GM21619 (cell line): ENCODE results near the gene HIP1.
A peak's percentile ranks its signal among the peaks of the same experiment; 100 is the strongest.
"Not testable (repeated sequence)": the region's sequence is repeated elsewhere in the genome, so short reads cannot be mapped to it uniquely, and the experiment has no call there.

Experiments used
- ATAC-seq: cut with Tn5 transposase; IDR thresholded peaks from one replicate; pipeline ENCODE4 v1.9.1; 2021; ENCODE audit not compliant: unreplicated experiment

The HIP1 gene

DNA sequence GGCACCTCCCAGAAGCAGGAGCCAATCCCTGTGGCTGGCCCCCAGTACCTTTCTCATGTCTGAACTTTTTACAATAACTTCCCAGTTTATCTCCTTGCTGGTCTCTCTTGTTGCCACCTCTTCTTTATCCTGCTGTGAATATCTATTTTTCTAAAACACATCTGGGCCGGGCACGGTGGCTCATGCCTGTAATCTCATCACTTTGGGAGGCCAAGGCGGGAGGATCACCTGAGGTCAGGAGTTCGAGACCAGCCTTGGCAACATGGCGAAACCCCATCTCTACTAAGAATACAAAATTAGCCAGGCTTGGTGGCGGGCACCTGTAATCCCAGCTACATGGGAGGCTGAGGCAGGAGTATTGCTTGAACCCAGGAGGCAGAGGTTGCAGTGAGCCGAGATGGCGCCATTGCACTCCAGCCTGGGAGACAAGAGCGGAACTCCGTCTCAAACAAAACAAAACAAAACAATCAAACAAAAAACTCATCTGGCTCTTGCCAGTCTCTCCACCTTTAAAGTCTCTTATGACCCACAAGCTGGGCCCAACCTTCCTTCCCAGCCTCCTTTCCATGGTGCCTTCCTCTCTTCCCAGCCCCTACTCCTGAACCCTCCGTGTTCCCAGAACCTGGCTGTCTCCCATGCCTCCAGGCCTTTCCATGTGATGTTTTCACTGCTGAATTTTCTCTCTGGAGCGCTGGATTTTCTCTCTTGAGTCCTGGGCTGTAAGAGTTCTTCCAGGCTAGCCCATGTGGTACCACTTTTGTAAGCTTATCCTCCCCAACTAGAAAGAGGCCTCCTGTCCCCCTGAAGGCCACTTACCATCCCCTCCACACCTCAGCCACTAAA, 51.3 kb downstream of the HIP1 start:
- ATAC-seq = no peak

DNA sequence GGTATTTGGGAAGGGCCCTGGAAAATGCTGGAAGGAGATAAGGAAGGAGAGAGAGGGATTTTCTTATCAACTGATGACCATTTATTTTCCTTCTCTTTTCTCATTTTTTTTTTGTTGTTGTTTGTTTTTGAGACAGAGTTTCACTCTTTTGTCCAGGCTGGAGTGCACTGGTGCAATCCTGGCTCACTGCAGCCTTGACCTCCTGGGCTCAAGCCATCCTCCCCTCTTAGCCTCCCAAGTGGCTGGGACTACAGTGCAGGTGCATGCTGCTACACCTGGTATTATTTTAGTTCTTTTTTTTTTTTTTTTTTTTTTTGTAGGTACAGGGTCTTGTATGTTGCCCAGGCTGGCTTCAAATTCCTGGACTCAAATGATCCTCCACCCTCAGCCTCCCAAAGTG, 52.2 kb downstream of the HIP1 start:
- ATAC-seq = no peak

DNA sequence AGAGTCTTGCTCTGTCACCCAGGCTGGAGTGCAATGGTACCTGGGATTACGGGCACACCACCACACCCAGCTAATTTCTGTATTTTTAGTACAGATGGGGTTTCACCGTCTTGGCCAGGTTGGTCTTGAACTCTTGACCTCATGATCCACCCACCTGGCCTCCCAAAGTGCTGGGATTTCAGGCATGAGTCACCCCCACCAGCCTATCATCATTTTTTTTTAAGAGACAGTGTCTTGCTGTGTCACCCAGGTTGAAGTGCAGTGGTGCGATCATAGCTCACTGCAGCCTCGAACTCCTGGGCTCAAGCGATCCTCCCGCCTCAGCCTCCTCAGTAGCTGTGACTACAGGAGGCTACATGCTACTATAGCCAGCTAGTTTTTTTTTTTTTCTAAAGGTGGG, 56.7 kb downstream of the HIP1 start:
- ATAC-seq = not testable (repeated sequence)

DNA sequence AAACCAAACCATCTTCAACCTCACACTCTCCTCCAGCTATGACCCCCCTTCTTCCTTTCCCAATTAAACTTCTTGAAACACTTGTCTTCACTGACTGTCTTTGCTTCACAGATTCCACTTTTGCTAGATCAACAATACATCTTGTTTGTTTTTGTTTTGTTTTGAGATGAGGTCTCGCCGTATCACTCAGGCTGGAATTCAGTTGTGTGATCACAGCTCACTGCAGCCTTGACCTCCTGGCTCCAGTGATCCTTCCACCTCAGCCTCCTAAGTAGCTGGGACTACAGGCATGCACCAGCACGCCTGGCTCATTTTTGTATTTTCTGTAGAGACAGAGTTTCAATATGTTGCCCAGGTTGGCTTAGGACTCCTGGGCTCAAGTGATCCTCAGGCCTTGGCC, 59.7 kb downstream of the HIP1 start:
- no peak for ATAC-seq

DNA sequence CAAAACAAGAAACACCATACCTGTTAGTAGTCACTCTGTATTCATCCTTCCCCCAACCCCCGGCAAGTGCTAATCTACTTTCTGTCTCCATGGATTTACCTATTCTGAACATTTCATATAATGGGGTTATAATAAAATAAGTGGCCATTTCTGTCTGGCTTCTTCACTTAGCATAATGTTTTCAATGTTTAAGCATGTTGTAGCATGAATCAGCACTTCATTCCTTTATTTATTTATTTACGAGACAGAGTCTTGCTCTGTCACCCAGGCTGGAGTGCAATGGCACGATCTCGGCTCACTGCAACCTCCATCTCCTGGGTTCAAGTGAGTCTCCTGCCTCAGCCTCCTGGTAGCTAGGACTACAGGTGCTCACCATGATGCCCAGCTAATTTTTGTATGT, 69.2 kb downstream of the HIP1 start:
- no peak for ATAC-seq

DNA sequence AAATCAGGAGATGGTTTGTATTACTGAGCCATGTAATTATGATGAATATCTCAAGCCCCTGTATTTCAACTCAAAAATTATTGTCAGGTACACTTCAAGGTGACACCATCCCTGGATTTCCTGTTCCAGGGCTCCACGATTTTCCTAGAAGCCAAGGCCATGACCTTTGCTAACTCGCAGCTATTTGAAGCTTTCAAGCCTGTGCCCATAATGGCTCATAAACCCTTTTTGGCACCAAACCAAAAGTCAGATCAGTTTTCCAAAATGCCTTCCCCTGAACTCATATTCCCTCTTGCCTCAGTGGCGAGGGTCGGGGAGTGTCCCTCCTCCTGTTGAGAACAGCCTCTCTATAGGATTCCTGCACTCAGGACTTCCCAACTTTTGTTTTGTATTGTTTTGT, 70.8 kb downstream of the HIP1 start:
- no peak for ATAC-seq

DNA sequence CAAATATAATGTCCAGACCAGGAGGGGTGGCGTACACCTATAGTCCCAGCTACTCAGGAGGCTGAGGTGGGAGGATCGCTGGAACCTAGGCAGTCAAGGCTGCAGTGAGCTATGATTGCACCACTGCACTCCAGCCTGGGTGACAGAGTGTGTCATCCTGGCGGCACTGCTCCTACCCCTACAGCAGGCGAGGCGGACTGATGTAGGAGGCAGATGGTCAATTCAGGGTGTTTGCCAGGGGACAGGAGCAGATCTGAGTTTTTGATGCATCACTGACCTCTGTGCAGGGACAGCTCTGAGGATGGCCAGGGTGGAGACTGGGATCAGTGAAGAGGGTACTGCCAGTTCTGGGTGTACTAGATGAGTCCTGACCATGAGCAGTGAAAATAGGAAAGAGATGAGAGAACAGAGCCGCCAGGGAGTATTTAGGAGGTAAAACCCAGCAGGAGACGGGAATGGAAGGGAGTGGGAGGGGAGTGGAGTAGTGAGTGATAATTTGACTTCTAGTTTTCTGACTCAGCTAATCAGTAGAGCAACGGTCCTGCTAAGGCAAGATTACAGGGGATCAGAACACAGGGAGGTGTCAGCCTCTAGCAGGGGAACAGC, 75.3 kb downstream of the HIP1 start:
- ATAC-seq = peak; percentile 40

DNA sequence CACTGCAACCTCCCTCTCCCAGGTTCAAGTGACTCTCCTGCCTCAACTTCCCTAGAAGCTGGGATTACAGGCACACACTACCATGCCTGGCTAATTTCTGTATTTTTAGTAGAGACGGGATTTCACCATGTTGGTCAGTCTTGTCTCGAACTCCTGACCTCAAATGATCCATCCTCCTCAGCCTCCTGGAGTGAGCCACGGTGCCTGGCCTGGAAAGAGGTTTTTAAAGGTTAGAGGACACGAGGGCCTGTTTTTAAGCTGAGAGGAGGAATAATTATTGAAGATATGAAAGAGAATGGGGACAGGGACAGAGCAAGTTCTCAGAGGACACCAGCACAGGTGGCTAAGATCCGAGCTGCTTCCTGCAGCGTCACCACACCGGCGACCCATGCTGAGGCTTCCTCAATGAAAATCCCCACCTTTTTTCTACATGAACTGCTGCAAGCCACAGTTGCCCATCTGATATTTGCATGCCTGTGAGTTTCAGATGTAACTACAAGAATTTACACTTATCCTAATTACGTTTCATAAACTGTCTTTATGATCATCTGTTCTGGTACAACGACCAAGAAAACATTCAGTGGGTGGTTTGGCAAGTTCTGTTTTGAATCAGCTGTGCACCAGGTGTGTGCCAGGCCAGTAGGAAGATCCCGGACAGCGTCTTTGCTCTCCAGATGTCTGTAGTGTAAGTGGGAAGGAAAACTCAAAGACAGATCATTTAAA, 76.0 kb downstream of the HIP1 start:
- ATAC-seq = peak; percentile 83

DNA sequence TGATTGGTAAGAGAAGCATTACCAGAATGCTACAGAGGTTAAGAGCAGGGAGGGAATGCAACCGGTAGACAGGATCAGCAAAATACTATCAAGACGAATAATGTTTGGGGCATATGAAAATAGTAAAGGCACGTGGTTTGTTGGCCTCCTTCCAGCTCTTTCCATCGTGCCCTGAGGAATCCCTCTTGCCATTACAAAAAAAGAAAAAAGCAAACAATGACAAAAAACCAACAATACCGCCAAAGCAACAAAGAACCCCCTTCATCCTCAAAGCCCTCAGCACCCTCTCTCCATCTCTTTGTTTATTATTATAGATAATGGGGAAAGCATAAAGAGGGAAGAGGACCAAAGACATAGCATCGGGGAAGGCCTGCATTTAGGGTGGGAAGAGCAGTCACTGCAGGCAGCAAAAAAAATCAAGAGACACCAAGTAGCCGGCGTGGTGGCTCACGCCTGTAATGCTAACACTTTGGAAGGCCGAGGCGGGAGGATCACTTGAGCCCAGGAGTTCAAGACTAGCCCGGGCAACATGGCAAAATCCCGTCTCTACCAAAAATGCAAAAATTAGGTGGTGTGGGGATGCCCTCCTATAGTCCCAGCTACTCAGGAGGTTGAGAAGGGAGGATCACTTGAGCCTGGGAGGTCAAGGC, 78.0 kb downstream of the HIP1 start:
- ATAC-seq = no peak

DNA sequence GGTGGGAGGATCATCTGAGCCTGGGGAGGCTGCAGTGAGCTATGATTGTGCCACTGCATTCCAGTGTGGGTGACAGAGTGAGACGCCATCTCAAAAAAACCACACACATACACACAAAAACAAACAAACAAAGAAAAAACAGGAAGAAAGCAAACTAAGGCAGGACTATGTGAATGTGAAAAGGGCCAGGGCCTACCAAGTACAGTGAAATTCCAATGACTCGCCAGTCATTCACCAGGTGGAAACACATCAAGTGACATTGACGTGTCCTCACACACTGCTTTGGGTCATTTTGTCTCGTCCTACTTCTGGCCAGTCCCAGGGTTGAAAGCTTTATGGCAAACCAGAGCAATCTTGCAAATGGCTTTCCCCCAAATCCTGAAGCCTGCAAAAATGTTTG, 79.9 kb downstream of the HIP1 start:
- ATAC-seq = no peak

DNA sequence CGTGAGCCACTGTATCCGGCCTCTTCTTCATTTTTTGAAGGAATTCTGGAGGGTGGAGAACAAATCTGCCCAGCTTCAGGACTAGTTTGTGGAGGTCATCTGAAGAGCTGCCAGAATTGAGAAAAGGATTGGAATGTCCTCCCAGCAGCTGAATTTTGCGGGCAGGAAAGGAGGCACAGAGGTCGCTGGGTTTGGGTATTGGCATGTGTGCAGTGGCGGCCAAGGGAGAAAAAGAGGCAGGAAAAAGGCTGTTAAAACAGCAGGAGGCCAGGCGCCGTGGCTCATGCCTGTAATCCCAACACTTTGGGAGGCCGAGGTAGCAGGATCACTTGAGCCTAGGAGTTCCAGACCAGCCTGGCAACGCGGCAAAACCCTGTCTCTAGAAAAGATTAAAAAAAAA, 80.4 kb downstream of the HIP1 start:
- no peak for ATAC-seq

DNA sequence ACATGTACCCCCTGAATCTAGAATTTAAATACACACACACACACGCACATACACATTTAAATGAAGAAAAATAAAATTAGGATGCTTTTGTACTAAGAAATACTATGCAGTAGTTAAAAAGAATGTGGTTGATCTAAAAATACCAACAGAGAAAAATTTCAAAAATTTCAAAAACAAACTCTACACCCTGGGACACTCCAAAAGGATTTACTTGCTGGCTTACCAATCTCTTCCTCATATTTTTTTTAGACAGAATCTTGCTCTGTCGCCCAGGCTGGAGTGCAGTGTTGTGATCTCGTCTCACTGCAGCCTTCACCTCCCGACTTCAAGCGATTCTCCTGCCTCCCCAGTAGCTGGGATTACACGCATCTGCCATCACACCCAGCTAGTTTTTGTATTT, 80.9 kb downstream of the HIP1 start:
- ATAC-seq = no peak

DNA sequence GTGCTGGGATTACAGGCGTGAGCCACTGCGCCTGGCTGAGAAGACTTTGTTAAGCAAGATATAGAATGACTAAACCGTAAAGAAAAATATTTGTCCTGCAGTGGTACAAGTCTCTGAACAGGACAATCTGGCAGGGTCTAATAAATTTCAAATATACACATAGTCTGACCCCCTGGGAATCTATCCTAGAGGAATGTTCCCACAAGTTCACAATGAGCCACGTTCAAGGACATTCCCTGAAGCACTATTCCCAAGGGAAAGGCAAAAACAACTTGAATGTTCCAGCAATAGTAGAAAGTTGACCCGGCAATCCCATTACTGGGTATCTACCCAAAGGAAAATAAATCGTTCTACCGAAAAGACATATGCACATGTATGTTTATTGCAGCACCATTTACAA, 82.0 kb downstream of the HIP1 start:
- ATAC-seq = no peak

DNA sequence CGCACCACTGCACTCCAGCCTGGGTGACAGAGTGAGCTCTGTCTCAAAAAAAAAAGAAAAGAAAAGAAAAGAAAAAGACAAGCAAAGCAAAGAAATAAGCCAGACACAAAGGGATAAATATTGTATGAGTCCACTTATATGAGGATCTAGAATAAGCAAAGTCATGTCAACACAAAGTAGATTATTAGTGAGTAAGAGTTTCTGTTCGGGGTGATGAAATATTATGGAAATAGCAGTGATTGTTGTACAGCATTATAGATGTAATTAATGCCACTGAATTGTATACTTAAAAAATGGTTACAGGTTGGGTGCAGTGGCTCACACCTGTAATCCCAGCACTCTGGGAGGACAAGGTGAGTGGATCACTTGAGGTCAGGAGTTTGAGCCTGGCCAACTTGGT, 83.2 kb downstream of the HIP1 start:
- no peak for ATAC-seq

DNA sequence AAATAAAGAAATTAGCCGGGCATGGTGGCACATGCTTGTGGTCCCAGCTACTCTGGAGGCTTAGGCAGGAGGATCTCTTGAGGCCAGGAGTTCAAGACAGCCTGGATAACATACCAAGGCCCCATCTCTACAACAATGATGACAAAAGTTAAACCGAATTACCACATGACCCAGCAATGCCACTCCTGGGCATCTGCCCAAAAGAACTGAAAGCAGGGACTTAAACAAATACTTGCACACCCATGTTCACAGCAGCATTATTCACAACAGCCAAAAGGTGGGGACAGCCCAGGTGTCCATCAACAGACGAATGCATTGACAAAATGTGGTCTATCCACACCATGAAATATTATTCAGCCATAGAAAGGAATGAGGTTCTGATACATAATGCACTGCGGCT, 83.9 kb downstream of the HIP1 start:
- no peak for ATAC-seq

DNA sequence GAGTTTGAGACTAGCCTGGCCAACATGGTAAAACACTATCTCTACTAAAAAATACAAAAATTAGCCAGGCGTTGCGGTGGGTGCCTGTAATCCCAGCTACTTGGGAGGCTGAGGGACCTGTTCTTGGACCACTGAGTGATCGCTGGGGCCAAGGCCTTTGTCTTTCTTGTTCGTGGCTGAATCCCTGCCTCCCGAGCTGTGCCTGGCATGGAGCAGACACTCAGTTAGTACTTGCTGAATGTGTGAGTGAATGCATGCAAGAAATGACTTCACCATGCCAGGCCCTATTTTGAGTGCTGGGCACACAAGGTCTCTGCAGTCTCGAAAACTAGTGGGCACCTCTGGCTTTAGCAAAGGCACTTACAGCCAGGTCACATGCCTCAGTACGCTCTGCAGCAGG, 85.1 kb downstream of the HIP1 start:
- ATAC-seq = no peak

DNA sequence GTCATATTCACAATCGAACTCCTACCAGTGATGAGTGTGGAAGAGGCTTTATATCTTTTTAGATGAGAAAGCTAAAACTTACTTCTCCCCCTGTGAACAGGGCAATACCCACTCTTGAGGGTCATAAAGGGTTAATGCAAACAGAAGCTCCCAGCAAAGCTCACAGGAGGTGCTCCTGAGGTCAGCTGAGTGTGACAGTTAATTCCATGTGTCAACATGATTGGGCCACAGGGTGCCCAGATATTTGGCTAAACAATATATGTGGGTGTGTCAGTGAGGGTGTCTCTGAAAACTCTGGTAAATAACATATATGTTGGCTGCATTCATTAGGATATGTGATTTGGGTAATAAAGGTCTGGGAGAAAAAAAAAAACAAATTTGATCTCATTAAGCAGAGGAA, 86.0 kb downstream of the HIP1 start:
- ATAC-seq = no peak

DNA sequence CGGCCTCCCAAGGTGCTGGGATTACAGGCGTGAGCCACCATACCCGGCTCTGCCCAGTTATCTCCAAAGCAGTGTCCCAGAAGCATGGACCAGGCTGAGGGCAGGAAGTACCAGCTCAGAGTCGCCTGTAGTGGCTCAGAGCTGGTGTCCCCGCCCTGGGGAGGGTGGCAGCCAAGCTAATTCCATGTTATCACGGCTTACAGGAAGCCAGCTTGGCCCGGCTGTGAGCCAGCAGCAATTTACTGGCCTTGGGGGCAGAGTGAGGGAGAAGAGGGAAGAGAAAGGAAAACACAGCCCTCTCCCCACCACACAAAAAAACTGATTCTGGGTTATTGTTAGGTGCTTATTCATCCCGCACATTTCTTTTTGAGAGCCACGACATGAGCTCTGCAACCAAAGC, 88.1 kb downstream of the HIP1 start:
- ATAC-seq = no peak

DNA sequence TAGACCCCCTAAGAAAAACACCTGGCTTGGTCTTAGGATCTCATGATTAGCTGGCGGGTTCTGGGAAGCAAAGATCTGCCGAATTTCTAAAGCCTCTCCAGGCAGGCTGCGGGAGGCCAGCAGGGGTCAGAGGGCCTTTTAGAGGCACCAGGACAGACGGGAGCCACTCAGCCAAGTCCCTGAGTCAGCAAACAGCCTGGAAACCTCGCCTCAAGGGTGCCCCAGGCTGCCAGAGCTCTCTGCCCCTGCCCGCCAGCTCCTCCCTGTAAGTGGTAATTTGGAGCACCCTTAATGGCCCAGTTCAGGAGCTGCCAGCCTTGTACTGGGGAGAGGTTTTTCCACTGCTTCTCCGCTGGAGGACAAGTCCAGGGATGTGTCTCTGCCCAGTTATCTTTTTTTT, 88.7 kb downstream of the HIP1 start:
- ATAC-seq = no peak

DNA sequence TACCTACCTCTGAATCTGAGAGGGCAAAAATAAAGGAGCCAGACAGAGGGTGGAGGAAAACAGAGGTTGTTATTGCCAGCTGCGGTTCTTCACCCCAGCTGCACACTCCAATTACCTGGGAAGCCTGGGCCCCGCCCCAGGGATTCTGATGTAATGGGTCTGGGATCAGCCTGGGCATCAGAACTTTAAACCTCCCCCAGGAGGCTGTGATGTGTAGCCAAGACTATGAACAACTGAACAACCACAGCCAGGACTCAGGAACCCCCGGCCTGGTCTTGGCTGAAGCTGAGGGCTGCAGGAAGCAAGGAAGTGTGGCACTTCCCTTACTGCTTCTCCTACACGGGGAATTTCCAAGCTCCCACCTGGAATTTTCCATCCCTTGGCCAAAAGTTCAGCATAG, 89.3 kb downstream of the HIP1 start:
- ATAC-seq = no peak

DNA sequence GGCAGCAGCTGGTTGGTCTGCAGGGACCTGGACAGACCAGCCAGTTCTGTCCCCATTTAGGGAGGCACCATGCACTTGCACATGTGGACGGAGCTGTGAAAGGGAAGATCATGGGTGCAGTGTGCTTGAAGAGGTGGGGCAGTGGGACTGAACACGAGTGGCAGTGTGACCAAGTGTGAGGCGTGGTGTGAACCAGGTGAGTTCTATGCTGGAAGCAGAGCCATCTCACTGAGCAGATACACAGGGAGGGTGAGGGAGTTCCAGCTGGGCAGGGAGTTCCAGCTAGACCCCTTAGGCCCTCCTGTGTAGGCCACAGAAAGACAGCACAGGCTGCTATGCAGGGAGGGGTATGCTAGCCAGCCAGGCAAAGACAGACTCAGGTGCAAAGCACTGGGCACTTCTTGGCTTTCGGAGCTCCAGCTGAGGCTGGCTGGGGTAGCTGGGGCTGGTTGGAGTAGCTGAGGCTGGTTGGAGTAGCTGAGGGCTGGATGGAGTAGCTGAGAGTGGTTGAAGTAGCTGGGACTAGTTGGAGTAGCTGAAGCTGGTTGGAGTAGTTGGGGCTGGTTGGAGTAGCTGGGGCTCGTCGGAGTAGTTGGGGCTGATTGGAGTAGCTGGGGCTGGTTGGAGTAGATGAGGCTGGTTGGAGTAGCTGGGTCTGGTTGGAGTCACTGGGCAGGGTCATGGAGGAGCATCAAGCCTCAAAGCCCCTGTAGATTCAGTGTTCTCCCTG, 90.9 kb downstream of the HIP1 start:
- ATAC-seq = no peak
